HCT116 (cell line): ENCODE results near the gene SH3D19.

Experiments
- POLR2AphosphoS5 ChIP-seq: IDR thresholded peaks from 2 replicates; pipeline ENCODE4 v1.6.1; 2011; ENCODE audit warnings: mild to moderate bottlenecking, low read depth, low read length, moderate library complexity
- SIN3A ChIP-seq: IDR thresholded peaks from 2 replicates; pipeline ENCODE4 v1.6.1; 2012; ENCODE audit warnings: low read depth

- TF ChIP-seq SIN3A (no peak), POLR2AphosphoS5 (no peak)
Observed at GRCh38 chr4:151260526-151260925, 64.9 kb downstream of the SH3D19 start.
